ENCODE measurements around the gene APOBEC4. TPM values are rescaled to one million over a fixed set of nuclear protein-coding genes. Genes with fewer than 3 reads are reported as not detected.

The APOBEC4 gene
- total and polyA plus RNA-seq, 10 of the 15 experiments (the other 5 are each of a cell fraction or from before 2014, with no cell fraction given): 0.04 to 0.25 (median 0.06) TPM; not detected in 5

DNA sequence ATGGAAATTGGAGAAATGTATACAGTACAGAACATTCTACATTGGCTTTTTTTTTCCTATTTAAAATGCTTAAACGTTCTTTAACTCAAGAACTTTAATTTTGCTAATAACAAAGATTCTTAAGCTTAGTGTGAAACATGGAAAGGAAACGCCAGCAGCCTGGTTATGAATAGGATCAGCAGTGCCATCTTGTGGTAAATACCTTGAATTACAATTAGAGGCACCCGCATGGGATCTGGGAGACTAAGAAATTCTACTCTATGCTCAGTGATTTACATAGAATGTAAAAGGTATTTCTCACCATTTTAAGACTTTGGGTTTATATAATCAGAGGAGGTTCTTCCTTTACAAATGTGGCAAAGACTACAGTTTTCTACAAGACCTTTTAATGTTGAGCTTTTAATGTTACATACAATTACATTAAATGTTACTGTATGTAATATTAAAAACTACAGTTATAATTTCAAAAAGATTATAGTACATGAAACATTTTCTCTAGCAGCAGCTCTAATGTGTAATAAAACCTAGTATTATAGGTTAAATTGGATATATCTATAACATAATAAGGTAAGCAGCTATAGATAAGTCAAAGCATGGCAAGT, 32.1 kb upstream of the APOBEC4 start:
- no peaks in the 10 kb centered on the region for H3K36me3 ChIP-seq (ENCODE audit: control insufficient read depth in 2 of 2, insufficient read depth in 2 of 2, low read length in 1 of 2)
- H3K27me3 ChIP-seq (replicated peaks in 1 of 2; ENCODE audit: control insufficient read depth in 2 of 2, insufficient read depth in 2 of 2, low read length in 1 of 2): no peaks in the 10 kb centered on the region
- WGBS (ENCODE audit: insufficient coverage, insufficient replicate concordance, low lambda C conversion rate, missing lambda C conversion rate): 1% methylated on average over 3 of the region's 3 CpGs
- ChIA-PET SMC1A (ENCODE audit: uncharacterized antibody, unreplicated experiment) (interaction anchor here (0.6 to 5.8 kb wide), 50 partner anchors 9 to 723 kb away, joined by 3 to 128 read pairs (median 4); partner anchors contain the start of gene APOBEC4), CTCF (interaction anchor here (0.6 to 9.1 kb wide), 78 partner anchors 10 to 741 kb away, joined by 3 to 199 read pairs (median 5); partner anchors contain the start of genes APOBEC4, RGL1 and SMG7), RAD21 (ENCODE audit: unreplicated experiment) (interaction anchor here (0.6 to 5.1 kb wide), 30 partner anchors 9 to 1069 kb away, joined by 3 to 101 read pairs (median 4); partner anchors contain the start of genes APOBEC4 and EDEM3), POLR2A (interaction anchor here (0.6 to 1.8 kb wide), 7 partner anchors 10 to 247 kb away, joined by 3 to 8 read pairs (median 4); no protein-coding TSS in a partner anchor)
- in situ Hi-C loops (cut with MboI): no loop called here
- intact Hi-C loops (cut with micrococcal nuclease; ENCODE audit: unreplicated experiment): loop anchor here (1.0 to 10.0 kb wide), 5 partner anchors 30 to 403 kb away; partner anchors contain the start of genes RGL1 and SMG7
- 0 out of 2 replicates have a peak, but pooled peaks have one; percentile 11 for TF ChIP-seq YY1 (IDR thresholded peaks at IDR 0.05; ENCODE audit: low read depth, low read length)
- TF ChIP-seq JUND (IDR thresholded peaks at IDR 0.05; ENCODE audit: low read depth, low read length): no peak
- no peak for TF ChIP-seq POLR2AphosphoS2 (IDR thresholded peaks at IDR 0.05; ENCODE audit: low read depth, low read length)
- TF ChIP-seq RUNX3 (IDR thresholded peaks at IDR 0.05; ENCODE audit: low read length): 0 out of 2 replicates have a peak, but pooled peaks have one; percentile 10
- TF ChIP-seq, protein P1, sequence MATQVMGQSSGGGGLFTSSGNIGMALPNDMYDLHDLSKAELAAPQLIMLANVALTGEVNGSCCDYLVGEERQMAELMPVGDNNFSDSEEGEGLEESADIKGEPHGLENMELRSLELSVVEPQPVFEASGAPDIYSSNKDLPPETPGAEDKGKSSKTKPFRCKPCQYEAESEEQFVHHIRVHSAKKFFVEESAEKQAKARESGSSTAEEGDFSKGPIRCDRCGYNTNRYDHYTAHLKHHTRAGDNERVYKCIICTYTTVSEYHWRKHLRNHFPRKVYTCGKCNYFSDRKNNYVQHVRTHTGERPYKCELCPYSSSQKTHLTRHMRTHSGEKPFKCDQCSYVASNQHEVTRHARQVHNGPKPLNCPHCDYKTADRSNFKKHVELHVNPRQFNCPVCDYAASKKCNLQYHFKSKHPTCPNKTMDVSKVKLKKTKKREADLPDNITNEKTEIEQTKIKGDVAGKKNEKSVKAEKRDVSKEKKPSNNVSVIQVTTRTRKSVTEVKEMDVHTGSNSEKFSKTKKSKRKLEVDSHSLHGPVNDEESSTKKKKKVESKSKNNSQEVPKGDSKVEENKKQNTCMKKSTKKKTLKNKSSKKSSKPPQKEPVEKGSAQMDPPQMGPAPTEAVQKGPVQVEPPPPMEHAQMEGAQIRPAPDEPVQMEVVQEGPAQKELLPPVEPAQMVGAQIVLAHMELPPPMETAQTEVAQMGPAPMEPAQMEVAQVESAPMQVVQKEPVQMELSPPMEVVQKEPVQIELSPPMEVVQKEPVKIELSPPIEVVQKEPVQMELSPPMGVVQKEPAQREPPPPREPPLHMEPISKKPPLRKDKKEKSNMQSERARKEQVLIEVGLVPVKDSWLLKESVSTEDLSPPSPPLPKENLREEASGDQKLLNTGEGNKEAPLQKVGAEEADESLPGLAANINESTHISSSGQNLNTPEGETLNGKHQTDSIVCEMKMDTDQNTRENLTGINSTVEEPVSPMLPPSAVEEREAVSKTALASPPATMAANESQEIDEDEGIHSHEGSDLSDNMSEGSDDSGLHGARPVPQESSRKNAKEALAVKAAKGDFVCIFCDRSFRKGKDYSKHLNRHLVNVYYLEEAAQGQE (IDR thresholded peaks at IDR 0.05; ENCODE audit: low read depth, low read length): no peak
- TF ChIP-seq CTCF (IDR thresholded peaks at IDR 0.05 in 2 of 3, conservative IDR thresholded peaks at IDR 0.05 in 1 of 3; ENCODE audit: control insufficient read depth in 2 of 3, extremely low read depth in 1 of 3, insufficient read depth in 1 of 3, low read depth in 3 of 3, low read length in 3 of 3): peak; percentile 60 to 77 (median 65)
- no peak for TF ChIP-seq MTA3 (IDR thresholded peaks at IDR 0.05; ENCODE audit: borderline replicate concordance, low read length)
- no peak for TF ChIP-seq NFYA (IDR thresholded peaks at IDR 0.05; ENCODE audit: borderline replicate concordance, low read depth, low read length)
- no peak for TF ChIP-seq NFIC (IDR thresholded peaks at IDR 0.05; ENCODE audit: low read depth, low read length)
- TF ChIP-seq SMC3 (IDR thresholded peaks at IDR 0.05; ENCODE audit: borderline replicate concordance, low read length): peak; percentile 80
- TF ChIP-seq NFXL1 (IDR thresholded peaks at IDR 0.05; ENCODE audit: borderline replicate concordance): no peak
- peak; percentile 81 for TF ChIP-seq RAD21 (IDR thresholded peaks at IDR 0.05; ENCODE audit: insufficient read depth, low read depth, low read length)
- DNase-seq (ENCODE audit: low read depth, low spot score): peak; percentile 11
- no peaks in the 10 kb centered on the region for H3K79me2 ChIP-seq (ENCODE audit: control insufficient read depth, insufficient read depth, low read length)
- no peak overlapping the region for H3K27ac ChIP-seq (ENCODE audit: control insufficient read depth, insufficient read depth)
- no peak overlapping the region for H3K4me3 ChIP-seq
- H3K9ac ChIP-seq (ENCODE audit: control insufficient read depth, insufficient read depth, low read length): no peak overlapping the region
- no peak overlapping the region for H2AFZ ChIP-seq (ENCODE audit: control insufficient read depth, low read depth, low read length)
- ATAC-seq: peak; percentile 75
- H3K4me2 ChIP-seq (ENCODE audit: control insufficient read depth, insufficient read depth): no peak overlapping the region
- no peaks in the 10 kb centered on the region for H4K20me1 ChIP-seq (ENCODE audit: control insufficient read depth, insufficient read depth)
- H3K9me3 ChIP-seq (replicated peaks; ENCODE audit: control insufficient read depth, insufficient read depth, low read length): no peaks in the 10 kb centered on the region
- FAIRE-seq: peak; percentile 84
- H3K4me1 ChIP-seq (ENCODE audit: control insufficient read depth, insufficient read depth, low read length): 0 out of 2 replicates have a peak, but pooled peaks cover 2% of the 10 kb centered on the region
- no TSS peak for BruUV-seq (replicated peaks)
